ENCODE measurements around the gene RPL11.

DNA sequence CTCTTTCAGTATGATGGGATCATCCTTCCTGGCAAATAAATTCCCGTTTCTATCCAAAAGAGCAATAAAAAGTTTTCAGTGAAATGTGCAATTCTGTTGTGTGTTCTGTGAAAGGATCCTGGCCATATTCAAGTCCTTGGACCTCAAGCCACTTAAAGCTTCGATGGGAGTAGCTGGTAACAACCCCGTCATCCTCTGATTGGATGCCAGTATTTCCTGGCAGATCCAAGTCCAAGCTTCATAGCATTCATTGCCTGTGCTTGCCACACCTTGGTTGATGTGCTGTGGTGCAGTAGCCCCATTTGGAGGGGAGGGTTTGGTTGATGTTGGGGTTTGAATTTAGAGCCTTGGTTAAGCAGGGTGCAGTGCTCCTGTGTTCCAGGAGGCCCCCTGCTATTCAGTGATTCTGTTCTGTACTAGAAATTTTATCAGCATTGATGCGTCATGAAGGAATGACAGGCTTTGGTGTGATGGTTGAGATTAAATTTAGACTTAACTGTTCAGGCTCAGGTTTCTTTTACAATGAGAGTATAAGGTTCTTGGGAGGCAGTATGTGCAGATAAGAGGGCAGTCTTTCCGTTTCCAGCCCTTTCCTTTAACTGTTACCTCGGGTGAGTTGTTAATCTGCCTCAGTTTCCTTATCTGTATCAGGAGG, 4.9 kb downstream of the RPL11 start:
- TF ChIP-seq, protein P1, sequence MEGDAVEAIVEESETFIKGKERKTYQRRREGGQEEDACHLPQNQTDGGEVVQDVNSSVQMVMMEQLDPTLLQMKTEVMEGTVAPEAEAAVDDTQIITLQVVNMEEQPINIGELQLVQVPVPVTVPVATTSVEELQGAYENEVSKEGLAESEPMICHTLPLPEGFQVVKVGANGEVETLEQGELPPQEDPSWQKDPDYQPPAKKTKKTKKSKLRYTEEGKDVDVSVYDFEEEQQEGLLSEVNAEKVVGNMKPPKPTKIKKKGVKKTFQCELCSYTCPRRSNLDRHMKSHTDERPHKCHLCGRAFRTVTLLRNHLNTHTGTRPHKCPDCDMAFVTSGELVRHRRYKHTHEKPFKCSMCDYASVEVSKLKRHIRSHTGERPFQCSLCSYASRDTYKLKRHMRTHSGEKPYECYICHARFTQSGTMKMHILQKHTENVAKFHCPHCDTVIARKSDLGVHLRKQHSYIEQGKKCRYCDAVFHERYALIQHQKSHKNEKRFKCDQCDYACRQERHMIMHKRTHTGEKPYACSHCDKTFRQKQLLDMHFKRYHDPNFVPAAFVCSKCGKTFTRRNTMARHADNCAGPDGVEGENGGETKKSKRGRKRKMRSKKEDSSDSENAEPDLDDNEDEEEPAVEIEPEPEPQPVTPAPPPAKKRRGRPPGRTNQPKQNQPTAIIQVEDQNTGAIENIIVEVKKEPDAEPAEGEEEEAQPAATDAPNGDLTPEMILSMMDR (IDR thresholded peaks at IDR 0.05; ENCODE audit: low read depth, low read length, poor library complexity, severe bottlenecking): no peak
- no peak for TF ChIP-seq EZH2phosphoT487 (IDR thresholded peaks at IDR 0.05; ENCODE audit: borderline replicate concordance, low read length)

Data from DOHH2 (cell line).